Measurements from ENCODE around the gene DCP1A.
"Not testable (repeated sequence)": the region's sequence is repeated elsewhere in the genome, so short reads cannot be mapped to it uniquely, and the experiment has no call there.

The DCP1A gene

GRCh38 chr3:53347261-53348064 is at the start of gene DCP1A:
DCP1A (minus strand) TSS chr3:53347543; CDS start chr3:53347517, 26 bp downstream.
- peak; percentile 80 for DNase-seq

DNA sequence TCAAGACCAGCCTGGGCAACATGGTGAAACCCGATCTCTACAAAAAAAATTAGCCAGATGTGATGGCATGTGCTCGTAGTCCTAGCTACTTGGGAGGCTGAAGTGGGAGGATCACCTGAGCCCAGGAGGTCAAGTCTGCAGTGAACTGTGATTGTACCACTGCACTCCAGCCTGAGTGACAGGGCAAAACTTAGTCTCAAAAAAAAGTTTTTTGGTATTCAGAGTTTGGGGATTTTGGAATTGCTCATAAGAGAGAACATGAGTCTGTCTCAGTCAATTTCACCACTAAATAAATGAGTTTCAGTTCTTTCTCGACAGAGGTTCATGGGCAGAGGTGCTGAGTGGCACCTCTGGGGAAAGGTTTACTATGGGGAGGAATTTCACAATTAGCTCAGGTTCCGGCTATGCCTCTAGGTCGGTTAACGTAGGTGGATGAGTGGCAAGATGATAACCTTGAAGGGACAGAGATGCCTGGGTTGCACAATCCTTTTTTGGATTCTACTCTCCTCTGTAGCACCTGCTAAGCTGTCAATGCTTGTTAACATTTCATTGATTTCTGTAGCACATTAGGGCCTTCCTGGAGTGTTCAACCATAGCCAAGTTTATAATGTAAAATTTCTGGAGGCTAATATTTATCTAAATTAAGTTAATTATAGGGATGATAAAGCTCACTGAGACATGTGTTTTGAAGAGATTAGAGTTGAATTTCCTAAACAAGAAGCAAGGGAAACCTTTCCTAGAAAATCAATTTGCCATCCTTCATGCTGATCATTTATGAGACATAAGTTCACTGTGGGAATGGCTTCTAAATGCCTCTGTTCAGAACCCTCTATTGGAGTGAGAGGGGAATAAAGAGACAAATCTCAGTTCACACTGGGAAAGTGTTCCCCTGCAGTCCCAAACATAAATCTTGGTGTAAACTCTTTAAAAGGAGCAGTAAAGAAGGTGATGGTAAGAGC is 37.4 kb upstream of the DCP1A start:
- DNase-seq, result no peak

DNA sequence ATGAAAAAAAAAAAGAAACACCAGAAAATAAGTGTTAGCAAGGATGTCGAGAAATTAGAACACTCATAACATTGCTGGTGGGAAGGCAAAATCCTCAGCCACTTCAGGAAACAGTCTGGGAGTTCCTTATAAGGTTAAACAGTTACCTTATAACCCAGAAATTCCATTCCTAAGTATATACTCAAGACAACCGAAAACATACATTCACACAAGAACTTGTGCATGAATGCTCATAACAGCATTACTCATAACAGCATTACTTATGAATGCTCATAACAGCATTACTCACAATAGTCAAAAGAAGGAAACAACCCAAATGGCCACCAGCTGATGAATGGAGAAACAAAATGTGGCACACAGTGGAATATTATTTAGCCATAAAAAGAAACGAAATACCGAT is 34.8 kb upstream of the DCP1A start:
- DNase-seq, result no peak

DNA sequence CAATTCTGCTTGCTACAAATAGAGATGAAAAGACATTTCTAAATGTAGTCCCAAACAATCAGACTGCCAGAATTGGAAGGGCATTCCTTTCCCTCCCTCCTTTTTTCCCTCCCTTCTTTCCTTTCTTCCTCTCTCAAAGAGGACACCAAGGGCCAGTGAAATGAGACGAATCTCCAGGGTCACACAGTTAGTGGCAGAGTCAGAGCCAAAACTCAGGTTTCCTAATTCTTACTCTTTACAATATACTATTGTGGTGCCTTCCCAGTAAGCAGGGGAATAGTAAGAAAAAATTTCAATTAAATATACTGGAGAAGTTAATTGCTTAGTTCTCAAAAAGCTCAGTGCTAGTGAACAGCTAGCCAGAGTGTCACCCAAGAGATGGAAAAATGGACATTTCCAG is 33.0 kb upstream of the DCP1A start:
- DNase-seq, result no peak

- DNase-seq, result no peak
Observed at GRCh38 chr3:53379898-53380297, 32.6 kb upstream of the DCP1A start.

- no peak for DNase-seq
Observed at GRCh38 chr3:53377794-53378193, 30.5 kb upstream of the DCP1A start.

GRCh38 chr3:53376679-53377078 is 29.3 kb upstream of the DCP1A start:
- no peak for DNase-seq

GRCh38 chr3:53375019-53375418 is 27.7 kb upstream of the DCP1A start:
- no peak for DNase-seq

DNA sequence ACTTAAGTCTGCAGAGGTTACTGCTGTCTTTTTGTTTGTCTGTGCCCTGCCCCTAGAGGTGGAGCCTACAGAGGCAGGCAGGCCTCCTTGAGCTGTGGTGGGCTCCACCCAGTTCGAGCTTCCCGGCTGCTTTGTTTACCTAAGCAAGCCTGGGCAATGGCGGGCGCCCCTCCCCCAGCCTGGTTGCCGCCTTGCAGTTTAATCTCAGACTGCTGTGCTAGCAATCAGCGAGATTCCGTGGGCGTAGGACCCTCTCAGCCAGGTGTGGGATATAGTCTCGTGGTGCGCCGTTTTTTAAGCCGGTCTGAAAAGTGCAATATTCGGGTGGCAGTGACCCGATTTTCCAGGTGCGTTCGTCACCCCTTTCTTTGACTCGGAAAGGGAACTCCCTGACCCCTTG is 23.4 kb upstream of the DCP1A start:
- DNase-seq, result not testable (repeated sequence)

GRCh38 chr3:53361852-53362251 is 14.5 kb upstream of the DCP1A start:
- DNase-seq, result no peak

GRCh38 chr3:53357458-53357857 is 10.1 kb upstream of the DCP1A start:
- no peak for DNase-seq

DNA sequence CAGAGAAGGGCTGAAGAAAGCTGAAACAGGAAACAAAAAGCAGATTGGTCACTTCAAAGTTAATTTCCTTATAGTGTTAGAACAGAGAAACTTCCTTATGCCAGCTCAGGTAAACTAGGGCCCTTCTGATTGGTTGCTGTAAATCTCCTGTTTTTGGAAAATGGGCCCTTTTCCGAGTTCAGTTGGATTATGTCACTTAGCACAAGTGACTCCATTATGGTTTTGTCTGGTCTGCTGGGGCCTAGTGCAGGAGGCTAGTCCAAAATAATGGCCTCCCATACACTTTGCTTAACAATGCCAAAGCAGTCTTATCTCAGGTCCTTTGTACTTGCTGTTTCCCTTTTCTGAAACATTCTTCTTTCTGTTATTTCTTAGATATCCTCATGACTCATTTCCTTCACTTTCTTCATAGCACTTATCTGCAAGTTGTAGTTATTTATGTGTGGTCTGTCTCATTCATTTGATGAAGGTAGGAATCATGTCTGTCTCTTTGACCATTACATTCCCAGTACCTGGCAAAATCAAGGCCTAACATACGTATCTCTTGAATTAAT is 7.7 kb upstream of the DCP1A start:
- no peak for DNase-seq

DNA sequence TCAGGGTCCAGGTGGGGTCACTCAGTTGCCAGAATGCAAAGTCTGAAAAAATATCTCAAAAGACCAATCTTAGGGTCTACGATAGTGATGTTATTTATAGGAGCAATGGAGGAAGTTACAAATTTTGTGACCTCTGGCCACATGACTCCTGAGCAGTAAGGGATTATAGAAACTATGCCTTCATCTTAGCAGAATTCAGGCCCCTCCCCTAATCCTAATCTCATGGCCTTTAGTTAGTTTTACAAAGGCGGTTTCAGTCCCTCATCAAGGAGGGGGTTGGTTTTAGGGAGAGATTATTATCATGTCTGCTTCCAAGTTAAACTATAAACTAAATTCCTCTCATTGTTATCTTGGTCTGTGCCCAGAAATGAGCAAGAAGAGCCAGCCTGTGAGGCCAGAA is 5.9 kb upstream of the DCP1A start:
- no peak for DNase-seq

- DNase-seq, result no peak
Observed at GRCh38 chr3:53350652-53351051, 3.3 kb upstream of the DCP1A start.

DNA sequence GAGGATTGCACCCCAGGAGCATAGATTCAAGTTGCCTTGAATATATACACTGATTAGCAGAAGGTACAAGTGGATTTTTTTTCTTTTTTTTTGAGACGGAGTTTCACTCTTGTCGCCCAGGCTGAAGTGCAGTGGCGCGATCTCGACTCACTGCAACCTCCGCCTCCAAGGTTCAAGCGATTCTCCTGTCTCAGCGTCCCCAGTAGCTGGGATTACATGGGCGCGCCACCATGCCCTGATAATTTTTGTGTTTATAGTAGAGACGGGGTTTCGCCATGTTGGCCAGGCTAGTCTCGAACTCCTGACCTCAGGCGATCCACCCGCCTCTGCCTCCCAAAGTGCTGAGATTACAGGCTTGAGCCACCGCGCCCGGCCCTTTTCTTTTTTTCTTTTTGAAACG is 775 bp upstream of the DCP1A start:
- DNase-seq, result not testable (repeated sequence)

- no peak for DNase-seq
Observed at GRCh38 chr3:53346922-53347260, 452 bp downstream of the DCP1A start.

- no peak for DNase-seq
Observed at GRCh38 chr3:53346514-53346913, 829 bp downstream of the DCP1A start.

DNA sequence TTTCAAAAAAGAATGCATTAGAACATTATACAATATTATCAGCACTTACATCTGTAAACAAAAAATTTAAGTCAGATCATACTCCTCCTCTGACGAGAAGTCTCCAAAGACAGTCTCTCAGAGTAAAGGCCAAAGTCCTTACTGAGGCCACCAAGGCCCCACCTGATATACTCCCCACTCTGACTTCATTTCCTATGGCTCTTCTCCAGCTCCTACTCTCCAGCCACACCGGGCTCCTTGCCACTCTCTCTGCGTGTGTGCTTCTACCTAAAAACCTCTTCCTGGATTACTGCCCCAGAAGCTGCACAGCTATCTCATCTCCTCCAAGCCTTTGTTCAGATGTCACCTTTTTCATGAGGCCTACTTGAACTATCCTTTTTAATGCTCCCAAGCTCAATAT is 5.0 kb downstream of the DCP1A start:
- DNase-seq, result no peak

DNA sequence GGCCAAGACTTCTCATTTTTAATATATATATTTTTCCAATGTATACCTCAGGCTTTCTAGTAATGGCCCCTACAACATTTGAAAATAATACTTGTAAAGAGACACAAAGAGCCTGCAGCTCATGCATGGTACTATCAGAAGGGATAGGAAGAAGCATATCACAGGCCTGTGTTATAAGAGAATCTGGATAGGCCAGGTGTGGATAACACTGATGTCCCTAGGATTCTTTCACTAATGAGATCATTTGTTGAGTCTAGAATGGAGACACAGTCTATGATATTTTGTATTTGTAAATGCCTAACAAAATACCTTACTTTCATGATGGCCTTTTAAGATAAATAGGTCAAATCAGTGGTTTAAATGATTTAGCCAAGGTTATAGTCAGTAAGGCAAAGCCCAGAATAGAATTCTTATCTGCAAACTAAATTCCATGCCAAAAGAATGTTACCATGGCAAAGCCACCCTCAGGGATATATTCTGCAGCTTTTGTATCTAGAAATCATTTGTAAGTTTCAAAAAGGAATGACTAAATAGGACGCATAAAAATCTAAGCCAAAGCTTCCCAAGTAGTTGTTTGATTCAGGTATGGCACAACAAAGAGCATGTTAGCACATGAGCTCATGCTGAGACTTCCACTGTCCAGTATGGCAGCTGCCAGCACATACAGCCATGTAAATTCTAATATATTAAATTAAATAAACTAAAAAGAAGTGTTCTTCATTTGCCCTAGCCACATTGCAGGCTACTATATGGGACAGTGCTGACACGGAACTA is 10.0 kb downstream of the DCP1A start:
- DNase-seq, result no peak

DNA sequence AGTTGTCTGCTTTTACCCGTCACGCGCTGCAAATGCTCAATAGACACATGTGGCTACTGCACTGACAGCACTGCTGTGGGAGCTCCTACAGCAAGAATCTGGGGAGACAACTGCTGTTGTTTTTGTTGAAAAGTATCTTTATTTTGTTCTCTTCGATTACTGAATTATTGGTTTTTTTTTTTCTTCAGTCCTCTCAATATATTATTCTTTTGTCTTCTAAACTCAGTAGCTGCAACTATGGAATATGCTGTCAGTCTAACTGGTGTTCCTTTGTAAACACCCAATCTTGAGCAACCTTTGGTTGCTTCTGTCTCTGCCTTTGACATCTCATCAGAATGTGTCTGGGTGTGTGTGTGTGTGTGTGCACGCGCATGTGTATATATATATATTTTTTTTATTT is 12.6 kb downstream of the DCP1A start:
- DNase-seq, result no peak

DNA sequence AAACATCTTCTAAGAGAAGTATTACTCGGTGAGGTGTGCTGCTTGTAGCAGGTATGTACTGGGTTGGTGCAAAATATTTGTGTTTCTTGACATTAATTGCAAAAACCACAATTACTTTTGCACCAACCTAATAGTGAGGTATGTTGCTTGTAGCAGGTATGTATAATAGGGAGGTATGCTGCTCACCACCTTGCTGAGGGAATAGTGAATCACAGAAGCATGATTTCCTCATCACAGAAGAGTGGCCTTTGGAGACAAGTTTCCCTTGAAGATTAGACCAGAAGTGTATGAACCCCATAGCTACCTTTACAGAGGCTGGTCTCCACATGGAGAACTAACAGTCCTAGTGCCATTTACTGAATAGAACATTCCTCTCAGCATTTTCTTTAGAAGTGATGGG is 15.5 kb downstream of the DCP1A start:
- DNase-seq, result no peak

- DNase-seq, result no peak
Observed at GRCh38 chr3:53329897-53330296, 17.4 kb downstream of the DCP1A start.

DNA sequence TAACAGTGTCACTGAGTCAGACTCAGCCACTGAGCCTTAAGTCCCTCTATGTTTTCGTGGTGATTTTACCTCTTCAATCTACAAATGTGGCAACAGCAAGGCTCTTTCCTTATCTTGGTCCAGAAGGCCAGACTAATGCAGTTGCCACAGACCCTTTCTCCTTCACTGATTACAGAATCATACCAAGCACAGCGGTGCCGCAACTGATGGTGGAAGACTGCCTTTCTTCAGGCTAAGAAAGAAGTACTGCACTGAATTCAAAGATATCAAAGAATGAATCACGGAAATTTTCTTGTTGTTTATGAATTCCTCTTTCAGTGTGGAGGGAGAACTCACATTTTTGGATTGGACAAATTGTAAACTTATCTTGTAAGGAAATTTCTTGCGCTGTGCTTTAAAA is 18.6 kb downstream of the DCP1A start:
- no peak for DNase-seq

All from NCI-H2107 (cell line).